Common myeloid progenitor, CD34-positive (primary cell): ENCODE results near the gene HOXD8.

Experiments used
- CTCF ChIA-PET: fragments of 350-600 bp; sonication (Branson Sonifier 250); formaldehyde crosslinking; loops from one replicate; lab custom pipeline; 2021; ENCODE audit warnings: antibody characterized with exemption; lab: Charles Lee
- POLR2A ChIA-PET: fragments of 350-600 bp; sonication (Branson Sonifier 250); formaldehyde crosslinking; loops from one replicate; lab custom pipeline; 2021; ENCODE audit warnings: antibody characterized with exemption; lab: Charles Lee
- DNase-seq, 3 donors: peaks; one replicate each; pipeline versions ENCODE4 v3.0.0 to v3.0.0-alpha.2; 2013
- H3K27ac ChIP-seq, 2 experiments: 1 replicate in 1 of 2; 2 replicates in 1 of 2; pipeline ENCODE4 v1.7.0; 2013; ENCODE audit warnings: inconsistent platforms in 2 of 2, low read length in 2 of 2, mild to moderate bottlenecking in 2 of 2, low read depth in 1 of 2, moderate library complexity in 1 of 2; ENCODE audit not compliant: severe bottlenecking in 2 of 2, insufficient read depth in 1 of 2, poor library complexity in 1 of 2
- H3K27me3 ChIP-seq, 5 experiments: replicated peaks in 2 of 5; 1 replicate in 3 of 5; 2 replicates in 2 of 5; pipeline versions ENCODE4 v1.6.1 to v1.7.0; 2013; ENCODE audit warnings: low read length in 4 of 5, mild to moderate bottlenecking in 2 of 5, moderate library complexity in 2 of 5, inconsistent platforms in 1 of 5; ENCODE audit not compliant: insufficient read depth in 5 of 5, control insufficient read depth in 4 of 5
- H3K36me3 ChIP-seq, 4 experiments: 1 replicate in 2 of 4; 2 replicates in 2 of 4; pipeline versions ENCODE4 v1.6.1 to v1.7.0; 2013; ENCODE audit warnings: low read length in 3 of 4, control low read depth in 1 of 4, mild to moderate bottlenecking in 1 of 4; ENCODE audit not compliant: control insufficient read depth in 4 of 4, insufficient read depth in 4 of 4
- H3K4me1 ChIP-seq, 4 experiments: 1 replicate in 3 of 4; 2 replicates in 1 of 4; pipeline versions ENCODE4 v1.6.1 to v1.7.1; 2013; ENCODE audit warnings: low read length in 3 of 4, mild to moderate bottlenecking in 3 of 4, control low read depth in 1 of 4, inconsistent platforms in 1 of 4, moderate library complexity in 1 of 4; ENCODE audit not compliant: control insufficient read depth in 4 of 4, insufficient read depth in 4 of 4; ENCODE audit errors: control extremely low read depth in 1 of 4
- H3K4me3 ChIP-seq, 7 experiments: 1 replicate in 4 of 7; 2 replicates in 3 of 7; pipeline versions ENCODE4 v1.5.1 to v1.7.0; 2013; ENCODE audit warnings: mild to moderate bottlenecking in 7 of 7, low read length in 6 of 7, moderate library complexity in 6 of 7, inconsistent platforms in 2 of 7, low read depth in 2 of 7, control low read depth in 1 of 7; ENCODE audit not compliant: insufficient read depth in 4 of 7, control insufficient read depth in 1 of 7; ENCODE audit errors: extremely low read depth in 1 of 7
- H3K9me3 ChIP-seq, 5 experiments: 1 replicate in 4 of 5; 2 replicates in 1 of 5; pipeline versions ENCODE4 v1.6.1 to v1.7.1; 2013; ENCODE audit warnings: low read length in 4 of 5, mild to moderate bottlenecking in 2 of 5, inconsistent platforms in 1 of 5, low read depth in 1 of 5, moderate library complexity in 1 of 5; ENCODE audit not compliant: control insufficient read depth in 4 of 5, insufficient read depth in 2 of 5; ENCODE audit errors: control extremely low read depth in 1 of 5
- WGBS: methylation state at CpG from one replicate; pipeline ENCODE4 v1.1.5; 2013; ENCODE audit not compliant: insufficient coverage; 5-methylcytosine and 5-hydroxymethylcytosine counted together

The HOXD8 gene

GRCh38 chr2:176151442-176152287 is 22.2 kb downstream of the HOXD8 start, which contains the start of gene HOXD4:
TSS of gene HOXD4 (plus strand) at chr2:176151550. CDS start at chr2:176151634, 84 bp downstream.
- Histone ChIP-seq H3K27ac (no peak within 1 kb of the TSS), H3K9me3 (peaks cover 0 to 4% (median 0%) of the 10 kb centered on the region in 5 experiments), H3K4me1 (peaks cover 0 to 9% (median 1%) of the 10 kb centered on the region in 4 experiments), H3K27me3 (peaks cover 17 to 100% (median 64%) of the 10 kb centered on the region in 5 experiments), H3K36me3 (no peaks in the 10 kb centered on the region), H3K4me3 (no peak within 1 kb of the TSS)
- WGBS, result 2% methylated on average over 49 of the region's 55 CpGs
- POLR2A ChIA-PET, result no interaction called here
- DNase-seq, result no peak
- CTCF ChIA-PET, result interaction anchor here (0.7 to 1.8 kb wide), 4 partner anchors 9 to 36 kb away, joined by 3 to 5 read pairs (median 3); no protein-coding TSS in a partner anchor

GRCh38 chr2:176152350-176153181 is 23.1 kb downstream of the HOXD8 start:
- peaks cover 17 to 100% (median 64%) of the 10 kb centered on the region in 5 experiments for H3K27me3 ChIP-seq
- H3K36me3 ChIP-seq, result no peaks in the 10 kb centered on the region
- H3K4me3 ChIP-seq, result no peak overlapping the region
- ChIA-PET POLR2A (no interaction called here), CTCF (interaction anchor here (1.1 kb wide), 1 partner anchor 12 kb away, joined by 3 read pairs; no protein-coding TSS in a partner anchor)
- WGBS, result 10% methylated on average over 45 of the region's 48 CpGs
- H3K9me3 ChIP-seq, result peaks cover 0 to 3% (median 0%) of the 10 kb centered on the region in 5 experiments
- H3K27ac ChIP-seq, result no peak overlapping the region
- peaks cover 0 to 11% (median 4%) of the 10 kb centered on the region in 4 experiments for H3K4me1 ChIP-seq
- DNase-seq, result no peak

DNA sequence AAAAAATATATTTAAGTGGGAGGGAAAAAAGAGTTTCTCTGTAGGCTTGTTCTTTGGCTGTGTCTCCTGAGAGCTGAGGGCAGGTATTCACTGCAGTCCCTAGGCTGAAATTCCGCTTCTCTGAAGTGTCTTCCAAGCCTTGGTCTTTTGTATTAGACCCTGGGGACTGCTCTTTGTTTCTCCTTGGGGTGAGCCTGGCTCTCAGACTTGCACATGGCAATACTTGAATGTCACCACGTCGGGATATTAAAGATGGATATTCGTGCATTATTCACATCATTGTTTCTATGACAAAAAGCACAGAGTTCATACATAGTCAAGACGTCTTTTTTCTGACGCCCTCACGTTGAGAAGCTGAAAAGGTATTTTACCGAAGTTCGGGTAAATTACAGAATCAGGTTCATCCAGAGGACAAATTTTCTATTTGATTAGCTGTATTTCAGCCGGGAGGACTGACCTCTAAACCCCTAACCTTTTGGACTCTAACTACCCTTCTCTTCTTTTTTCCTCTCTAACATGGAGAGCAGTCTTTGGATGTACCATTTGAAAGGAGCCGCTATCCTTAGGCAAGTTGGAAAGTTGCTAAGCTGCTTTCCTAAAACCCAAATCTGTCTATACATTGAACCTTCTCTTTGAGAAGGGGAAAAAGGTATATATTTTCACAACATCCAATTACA is 25.2 kb downstream of the HOXD8 start:
- H3K4me1 ChIP-seq, result peaks cover 0 to 13% (median 4%) of the 10 kb centered on the region in 4 experiments
- no peaks in the 10 kb centered on the region for H3K36me3 ChIP-seq
- CTCF ChIA-PET, result interaction anchor here (0.8 to 2.4 kb wide), 7 partner anchors 10 to 492 kb away, joined by 3 to 13 read pairs (median 4); no protein-coding TSS in a partner anchor
- H3K4me3 ChIP-seq, result no peak overlapping the region
- peaks cover 14 to 100% (median 61%) of the 10 kb centered on the region in 5 experiments for H3K27me3 ChIP-seq
- POLR2A ChIA-PET, result no interaction called here
- no peak overlapping the region for H3K27ac ChIP-seq
- 44% methylated on average over 7 of the region's 11 CpGs for WGBS
- DNase-seq, result no peak
- H3K9me3 ChIP-seq, result peaks cover 0 to 3% (median 0%) of the 10 kb centered on the region in 5 experiments

DNA sequence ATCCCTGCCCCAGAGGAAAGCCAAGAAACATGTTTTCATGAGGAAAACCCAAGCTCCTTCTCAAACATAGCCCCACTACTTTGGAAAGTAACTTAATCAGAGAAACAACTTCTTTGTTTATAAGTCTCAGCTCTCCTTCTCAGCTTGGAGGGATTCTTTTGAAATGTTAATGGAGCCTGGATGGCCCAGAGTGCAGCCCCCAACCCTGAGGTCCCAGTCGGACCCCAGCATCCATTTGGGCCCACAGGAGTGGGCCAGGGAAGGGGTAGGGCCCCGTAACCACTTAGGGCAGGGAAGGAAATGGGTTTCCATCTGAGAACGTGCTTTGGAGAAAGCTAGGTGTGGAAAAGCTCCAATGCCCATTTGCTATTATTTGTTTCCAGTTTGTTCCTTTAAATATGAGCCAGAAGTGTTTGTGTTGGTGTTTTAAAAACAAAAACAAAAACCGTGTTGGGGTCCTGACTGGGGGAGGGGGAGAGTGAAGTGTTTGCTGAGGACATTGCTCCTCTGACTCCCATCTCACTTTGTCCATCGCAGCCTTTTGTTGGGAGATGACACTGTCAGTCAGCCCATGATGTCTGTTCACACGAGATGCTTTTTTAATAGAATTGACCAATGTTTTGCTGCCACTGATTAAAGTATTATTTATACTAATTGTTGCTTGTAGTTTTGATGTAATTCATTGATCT is 26.0 kb downstream of the HOXD8 start:
- Histone ChIP-seq H3K27ac (no peak overlapping the region), H3K27me3 (peaks cover 14 to 100% (median 57%) of the 10 kb centered on the region in 5 experiments), H3K9me3 (peaks cover 0 to 3% (median 0%) of the 10 kb centered on the region in 5 experiments), H3K4me1 (peaks cover 0 to 15% (median 5%) of the 10 kb centered on the region in 4 experiments), H3K36me3 (no peaks in the 10 kb centered on the region), H3K4me3 (no peak overlapping the region)
- WGBS, result 14% methylated on average over 5 of the region's 6 CpGs
- ChIA-PET POLR2A (no interaction called here), CTCF (interaction anchor here (0.8 to 2.4 kb wide), 8 partner anchors 11 to 496 kb away, joined by 3 to 13 read pairs (median 4); no protein-coding TSS in a partner anchor)
- no peak for DNase-seq

DNA sequence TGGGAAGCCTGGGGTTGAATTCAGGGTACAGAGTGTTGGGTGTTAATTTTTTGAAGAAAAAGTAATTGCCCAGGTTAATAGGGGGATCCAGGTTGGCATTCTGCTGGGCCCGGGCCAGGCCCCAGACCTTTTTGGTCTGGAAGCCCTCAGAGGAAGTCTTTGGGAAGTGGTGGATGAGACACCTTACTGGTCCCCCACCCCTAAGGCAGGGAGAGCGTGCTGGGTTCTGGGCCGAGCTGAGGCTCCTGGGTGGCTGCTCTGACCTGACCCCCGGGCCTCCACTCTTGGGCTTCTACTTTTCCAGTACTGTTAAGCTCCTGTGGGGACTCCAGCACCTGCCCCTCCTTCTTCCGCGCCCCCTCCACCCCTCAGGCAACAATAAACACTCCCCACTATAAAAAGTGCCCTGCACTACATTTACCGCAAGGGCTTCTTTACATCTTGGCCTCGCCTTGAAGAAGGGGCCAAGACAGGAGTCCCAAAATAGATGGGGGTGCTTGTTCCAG is 26.8 kb downstream of the HOXD8 start:
- H3K9me3 ChIP-seq, result peaks cover 0 to 2% (median 0%) of the 10 kb centered on the region in 5 experiments
- H3K4me1 ChIP-seq, result peaks cover 0 to 15% (median 5%) of the 10 kb centered on the region in 4 experiments
- H3K4me3 ChIP-seq, result no peak overlapping the region
- no peak overlapping the region for H3K27ac ChIP-seq
- DNase-seq, result no peak
- peaks cover 14 to 100% (median 61%) of the 10 kb centered on the region in 5 experiments for H3K27me3 ChIP-seq
- 43% methylated on average over 5 of the region's 8 CpGs for WGBS
- ChIA-PET CTCF (interaction anchor here (0.6 to 2.4 kb wide), 3 partner anchors 16 to 495 kb away, joined by 3 to 13 read pairs (median 5); no protein-coding TSS in a partner anchor), POLR2A (no interaction called here)
- no peaks in the 10 kb centered on the region for H3K36me3 ChIP-seq
